Measurements from ENCODE around the gene INPP1.

GRCh38 chr2:190369635-190370034 is 26.2 kb downstream of the INPP1 start:
- no peak for TF ChIP-seq ATF3 (IDR thresholded peaks at IDR 0.05; ENCODE audit: insufficient read depth, low read depth, low read length)
- no peak for TF ChIP-seq POLR2A (IDR thresholded peaks at IDR 0.05; ENCODE audit: control extremely low read depth in 1 of 2, low read depth in 2 of 2, low read length in 2 of 2)
- no peak for TF ChIP-seq POLR2AphosphoS5 (IDR thresholded peaks at IDR 0.05; ENCODE audit: low read depth, low read length)
- TF ChIP-seq SIX5 (IDR thresholded peaks at IDR 0.05; ENCODE audit: low read depth, low read length): no peak
- no peak for TF ChIP-seq CTCF (IDR thresholded peaks at IDR 0.05; ENCODE audit: control extremely low read depth in 1 of 3, insufficient read depth in 1 of 3, low read depth in 1 of 3, low read length in 3 of 3)
- TF ChIP-seq USF2 (IDR thresholded peaks at IDR 0.05; ENCODE audit: low read length): no peak
- no peak for TF ChIP-seq CREB1 (IDR thresholded peaks at IDR 0.05)
- no peak for TF ChIP-seq CTBP2 (IDR thresholded peaks at IDR 0.05; ENCODE audit: borderline replicate concordance, insufficient read depth, insufficient read length, low read length)
- no peak for TF ChIP-seq KDM5A (IDR thresholded peaks at IDR 0.05; ENCODE audit: low read length)
- no peak for TF ChIP-seq RXRA (IDR thresholded peaks at IDR 0.05; ENCODE audit: insufficient read depth, low read depth, low read length)
- no peak for TF ChIP-seq CBX8 (IDR thresholded peaks at IDR 0.05; ENCODE audit: borderline replicate concordance, low read depth, low read length)
- no peak for TF ChIP-seq EZH2 (IDR thresholded peaks at IDR 0.05; ENCODE audit: low read depth, low read length, severe bottlenecking)
- TF ChIP-seq GABPA (IDR thresholded peaks at IDR 0.05; ENCODE audit: borderline replicate concordance, insufficient read depth, low read length): no peak
- TF ChIP-seq RAD21 (IDR thresholded peaks at IDR 0.05 in 1 of 2, conservative IDR thresholded peaks at IDR 0.05 in 1 of 2; ENCODE audit: low read depth in 2 of 2, low read length in 2 of 2): no peak

All from H1 (cell line).